Metanephros (tissue), 1 donor: ENCODE results near the gene SMPDL3B. TPM values are rescaled to one million over a fixed set of nuclear protein-coding genes. Genes with fewer than 3 reads are reported as not detected.

ENCODE experiments used
- total RNA-seq: library from RNA; depleted of rRNA; stranded (reverse); fragments of >200 nt; gene quantifications from one replicate; pipeline ENCODE4 v1.2.3, GENCODE V29; 2014

SMPDL3B gene
- total RNA-seq, result 7.8 TPM

GRCh38 chr1:27934818-27935549 lies at the start of gene SMPDL3B:
TSS of gene SMPDL3B (plus strand) at chr1:27935000. CDS start at chr1:27935184, 184 bp downstream.

GRCh38 chr1:27959792-27960603 lies 25.2 kb downstream of the SMPDL3B start, which contains the start of gene XKR8:
TSS of gene XKR8 (plus strand) at chr1:27959973. CDS start at chr1:27960070, 97 bp downstream.

Other genes starting within 250 kb of the SMPDL3B start
- 15.3 TPM for gene FAM76A, start 209.0 kb upstream of the SMPDL3B start, total RNA-seq
- gene STX12, start 161.8 kb upstream of the SMPDL3B start, total RNA-seq, result 38.9 TPM
- gene PPP1R8, start 104.2 kb upstream of the SMPDL3B start, total RNA-seq, result 35.6 TPM
- 15.7 TPM for gene THEMIS2, start 62.5 kb upstream of the SMPDL3B start, total RNA-seq
- 39.0 TPM for gene RPA2, start 20.4 kb upstream of the SMPDL3B start, total RNA-seq
- 9.5 TPM for gene XKR8, start 25.0 kb downstream of the SMPDL3B start, total RNA-seq
- 49.4 TPM for gene EYA3, start 153.6 kb downstream of the SMPDL3B start, total RNA-seq
- gene PTAFR, start 241.7 kb downstream of the SMPDL3B start, total RNA-seq, result 4.8 TPM